Heart left ventricle (tissue), 13 donors: Measurements from ENCODE around the gene FNDC11.

Experiments
- CTCF ChIP-seq, 12 donors: fragments of 200-600 bp; sonication (generic) in 4 of 12; IDR thresholded peaks; one replicate each; pipeline versions ENCODE4 v1.5.0 to v1.8.0; 2018 to 2022; ENCODE audit warnings: antibody characterized with exemption in 12 of 12, mild to moderate bottlenecking in 5 of 12
- POLR2A ChIP-seq, 2 donors: fragments of 450-650 bp; IDR thresholded peaks; one replicate each; pipeline ENCODE4 v1.6.1; 2017; ENCODE audit warnings: antibody characterized with exemption in 2 of 2, mild to moderate bottlenecking in 2 of 2, moderate library complexity in 2 of 2
- donor health status: ischemic (EF 13 %, LVEDD 7.1; RV severe dilation, severe dysfunction).
- donor health status: DM: no; HTN: yes; CAD: no.
- donor health status: DM: no; HTN: no; CAD: no.
- donor health status: ischemic (EF 25% LVEDD 6.9; RV normal size, moderate dysfunction).
- donor health status: ischemic (EF 25% LVEDD 5.7; RV mildly dilated, moderate dysfunction).
- donor health status: ischemic (EF 35%, LVEDD 5.7; RV mildly dilated, moderate dysfunction).
- donor health status: nonischemic (EF 11% LVEDD 7.7; RV severe dilation, severe dysfunction).
- donor health status: DM: yes; HTN: yes; CAD: no.
- donor health status: PGD.
- donor health status: ischemic (EF 29% LVEDD 5.4; RV normal size, mild dysfunction).
- donor health status: nonischemic (EF 23%, LVEDD 6.1; RV moderate dilation, normal function).

- TF ChIP-seq CTCF (IDR thresholded peaks at IDR 0.05) (no peak), POLR2A (IDR thresholded peaks at IDR 0.05) (no peak)
Measured at GRCh38 chr20:63544241-63544957, 9.6 kb upstream of the FNDC11 start.
